Stimulated activated naive CD8-positive, alpha-beta T cell treated with anti-CD3 and anti-CD28 coated beads, Interleukin-15, Interleukin-2, amounts not matched to agents 100 U/mL and 50 U/mL, for 24 hours (primary cell): ENCODE data around the gene PROX1.

Experiments used
- ATAC-seq: fragments of 150-1000 bp; cut with Tn5 transposase; one replicate; pipeline ENCODE4 v1.10.0; 2021
- DNase-seq: peaks from one replicate; pipeline ENCODE4 v3.0.0; 2021

The PROX1 gene

DNA sequence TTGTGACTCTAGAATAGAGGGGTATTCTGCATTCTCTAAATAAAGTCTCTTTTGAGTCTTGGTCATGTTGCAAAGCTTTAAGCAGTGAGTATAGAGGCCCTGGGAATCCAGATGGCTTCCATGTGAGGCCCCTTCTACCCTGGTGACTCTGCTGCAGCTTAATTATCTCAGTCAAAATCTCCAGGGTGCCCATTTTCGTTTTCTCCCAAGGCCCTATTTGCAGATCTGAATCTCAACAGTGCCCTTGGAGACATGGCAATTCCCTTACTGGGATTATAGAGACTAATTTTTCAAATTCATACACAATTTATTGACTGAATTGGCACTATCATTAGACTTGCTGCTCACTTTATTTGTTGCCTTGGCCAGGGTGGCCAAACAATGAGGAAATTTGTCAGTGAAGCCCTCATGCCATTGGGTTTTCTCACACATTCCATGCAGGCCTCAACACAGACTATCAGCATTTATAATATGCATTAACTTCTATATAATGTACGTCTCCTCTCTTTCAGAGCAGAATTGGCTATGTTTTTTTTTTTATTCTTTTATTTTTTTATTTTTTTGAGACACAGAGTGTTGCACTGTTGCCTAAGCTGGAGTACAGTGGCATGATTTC, 35.1 kb downstream of the PROX1 start:
- DNase-seq (no peak), ATAC-seq (no peak)

DNA sequence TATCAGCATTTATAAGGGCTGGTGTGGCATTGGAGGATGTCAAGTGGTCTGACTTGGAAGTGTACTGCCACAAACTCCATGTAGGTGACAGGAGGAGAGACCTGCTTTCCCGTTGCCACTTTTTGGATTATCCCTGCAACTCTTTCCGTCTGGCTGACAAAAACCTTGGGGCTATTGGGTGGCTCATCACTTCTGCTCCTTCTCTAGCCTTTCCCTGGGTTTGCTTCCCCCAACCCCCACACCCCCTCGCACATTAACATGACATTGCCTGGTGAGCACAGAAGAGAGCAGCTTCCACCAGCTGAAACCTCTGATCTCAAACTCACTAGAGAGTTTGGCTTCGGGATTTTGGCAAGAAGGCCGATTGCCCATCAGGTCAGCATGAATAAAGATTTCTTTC, 39.2 kb downstream of the PROX1 start:
- no peak for DNase-seq

DNA sequence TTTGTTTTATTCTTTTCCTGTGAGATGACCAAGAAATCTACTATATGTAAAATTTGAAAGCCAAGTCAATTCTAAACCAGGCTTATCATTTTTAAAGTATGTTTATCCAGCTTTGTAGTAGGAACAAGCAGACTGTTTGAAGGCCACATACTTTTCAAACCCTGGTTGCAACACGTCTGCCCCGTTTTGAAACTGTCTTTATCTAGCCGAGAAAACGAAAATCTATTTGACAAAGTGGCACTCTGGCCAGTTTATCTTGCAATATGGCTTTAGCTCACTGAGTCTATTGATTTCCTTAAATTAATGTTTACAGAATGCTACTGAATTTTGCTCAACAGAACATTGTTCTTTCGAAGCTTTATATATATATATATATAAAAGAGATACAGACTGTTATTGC, 39.7 kb downstream of the PROX1 start:
- ATAC-seq, result no peak
- DNase-seq, result no peak

More for the DNA sequence above, 39.2 kb downstream of the PROX1 start:
- no peak for ATAC-seq

DNA sequence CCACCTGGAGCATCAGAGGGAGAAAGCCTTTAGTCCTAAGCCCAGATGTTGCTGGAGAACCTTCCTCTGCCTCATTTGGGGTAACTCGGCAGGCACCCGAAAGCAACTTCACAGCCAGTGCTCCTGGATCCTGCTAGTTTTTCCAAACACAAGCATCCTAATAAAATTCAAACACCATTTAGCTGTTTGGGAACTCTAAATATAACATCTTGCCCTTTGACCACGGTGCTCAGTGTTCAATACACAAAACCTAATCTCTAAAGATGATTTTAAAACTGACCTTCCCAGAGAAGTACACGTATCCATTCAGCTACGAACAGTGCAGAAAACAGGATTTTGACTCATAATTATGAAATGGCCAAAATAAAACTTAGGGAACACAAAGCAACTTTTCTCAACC, 40.3 kb downstream of the PROX1 start:
- ATAC-seq, result no peak
- DNase-seq, result no peak

DNA sequence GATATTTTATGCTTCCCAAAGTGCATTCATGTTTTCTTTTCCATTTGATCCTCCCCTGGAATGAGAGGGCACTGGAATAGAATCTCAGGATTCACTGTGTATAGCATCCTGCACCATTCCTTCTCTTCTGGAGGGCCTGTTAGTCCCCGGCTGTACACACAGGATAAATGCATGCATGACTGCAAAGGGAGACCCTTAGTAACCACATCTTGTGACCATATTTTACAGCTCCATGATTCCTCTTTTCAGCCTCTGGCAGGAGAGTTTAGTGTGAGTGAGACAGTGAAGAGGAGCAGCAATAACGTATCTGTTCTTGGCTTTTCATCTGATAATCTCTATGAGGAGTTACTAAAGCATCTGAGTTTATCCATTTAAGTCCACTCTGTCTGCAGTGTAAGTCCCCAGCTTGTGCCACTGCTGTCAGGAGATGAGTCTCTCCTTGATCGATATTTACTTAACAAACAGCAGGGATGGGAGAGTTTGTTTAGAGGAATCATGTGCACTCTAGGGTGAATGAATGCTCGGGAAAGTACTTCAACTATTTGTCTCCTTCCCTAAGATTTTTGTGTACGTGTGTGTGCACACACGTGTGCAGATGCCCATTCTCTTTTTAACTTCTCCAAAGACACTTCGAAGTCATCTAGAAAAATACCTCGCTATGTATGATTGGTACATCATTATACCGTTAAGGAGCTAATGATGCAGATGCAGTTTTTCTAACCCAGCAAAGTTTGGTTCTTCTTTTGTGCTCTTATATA, 41.1 kb downstream of the PROX1 start:
- ATAC-seq (no peak), DNase-seq (no peak)

DNA sequence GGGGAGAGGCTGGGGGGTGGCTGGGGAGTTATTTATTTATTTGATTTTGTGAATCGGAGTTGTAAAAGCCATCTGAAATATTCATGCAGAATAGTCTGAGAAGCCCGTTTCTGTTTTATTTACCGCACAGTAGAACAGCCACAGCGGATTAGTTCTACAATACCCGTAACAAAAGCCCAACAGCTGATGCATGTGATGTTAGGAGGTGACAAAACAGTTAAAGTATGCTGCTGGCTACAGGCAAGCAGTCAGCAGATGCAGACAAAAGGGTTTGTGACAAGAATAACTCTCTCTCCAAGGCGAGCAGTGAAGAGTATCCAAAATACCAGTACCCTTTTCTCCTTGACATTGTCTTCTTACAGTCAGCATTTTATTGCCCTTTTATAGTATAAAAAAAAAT, 42.0 kb downstream of the PROX1 start:
- no peak for DNase-seq
- no peak for ATAC-seq

DNA sequence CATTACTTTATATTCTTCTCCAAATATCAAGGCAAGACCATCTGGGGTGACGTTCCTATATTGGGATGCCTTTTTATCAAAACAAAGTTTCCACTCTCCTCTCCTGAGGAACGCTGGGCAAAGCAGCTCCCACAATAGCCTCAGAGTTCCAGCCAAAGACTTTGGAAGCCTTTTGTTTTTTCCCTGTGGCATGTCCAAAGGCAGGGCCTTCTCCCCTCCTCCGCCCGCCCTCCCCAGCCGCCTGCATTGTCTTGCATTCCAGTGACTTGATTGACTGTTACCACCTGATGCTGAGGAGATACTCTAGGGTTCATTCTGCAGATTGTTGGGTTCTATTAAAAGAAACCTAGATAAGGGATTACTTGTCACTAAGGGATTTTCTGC, 43.5 kb downstream of the PROX1 start:
- DNase-seq (no peak), ATAC-seq (no peak)

DNA sequence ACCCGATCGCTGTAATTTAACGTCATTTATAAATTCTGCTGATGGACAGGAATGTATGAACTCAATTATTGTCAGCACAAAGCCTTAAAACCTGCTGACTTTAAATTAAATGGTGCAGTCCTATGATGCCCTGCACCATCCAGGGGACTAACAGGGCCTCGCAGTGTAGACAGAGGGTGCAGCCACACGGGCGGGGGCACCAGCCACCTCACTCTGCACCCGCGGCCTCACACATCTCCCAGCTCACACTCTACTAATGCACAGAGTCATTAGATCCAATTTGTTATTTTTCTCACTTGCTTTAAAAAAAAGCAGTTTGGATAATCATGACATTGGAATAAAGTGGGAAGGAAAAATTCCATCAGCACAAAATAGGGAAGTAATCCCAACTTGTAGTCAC, 49.7 kb downstream of the PROX1 start:
- ATAC-seq (no peak), DNase-seq (no peak)

DNA sequence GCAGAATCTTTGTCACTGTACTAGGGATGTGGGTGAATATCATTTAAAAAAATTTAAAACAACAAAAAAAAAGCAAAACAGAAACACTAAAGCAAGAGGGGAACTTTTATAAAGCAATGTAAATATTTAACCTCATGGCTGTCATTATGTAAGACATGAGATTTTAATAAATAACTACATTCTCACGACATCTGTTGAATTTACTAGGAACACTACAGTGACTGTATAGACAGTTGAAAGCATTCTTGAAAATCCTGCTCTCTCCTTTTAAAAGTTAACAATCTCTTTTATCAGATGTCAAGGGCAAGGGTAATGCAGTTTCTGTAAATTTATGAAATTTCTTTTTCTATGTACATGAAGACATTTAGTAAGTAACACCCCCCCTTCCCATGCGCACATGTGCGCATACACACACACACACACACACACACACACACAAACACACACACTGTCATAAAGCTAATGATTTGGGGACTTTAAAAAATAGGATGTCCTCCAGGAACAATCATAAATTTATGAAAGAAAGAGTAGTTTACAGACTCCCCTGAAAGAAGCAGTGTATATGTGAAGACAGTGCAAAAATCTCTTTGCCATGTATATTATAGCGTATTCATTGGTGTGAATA, 51.7 kb downstream of the PROX1 start:
- ATAC-seq, result no peak
- no peak for DNase-seq

DNA sequence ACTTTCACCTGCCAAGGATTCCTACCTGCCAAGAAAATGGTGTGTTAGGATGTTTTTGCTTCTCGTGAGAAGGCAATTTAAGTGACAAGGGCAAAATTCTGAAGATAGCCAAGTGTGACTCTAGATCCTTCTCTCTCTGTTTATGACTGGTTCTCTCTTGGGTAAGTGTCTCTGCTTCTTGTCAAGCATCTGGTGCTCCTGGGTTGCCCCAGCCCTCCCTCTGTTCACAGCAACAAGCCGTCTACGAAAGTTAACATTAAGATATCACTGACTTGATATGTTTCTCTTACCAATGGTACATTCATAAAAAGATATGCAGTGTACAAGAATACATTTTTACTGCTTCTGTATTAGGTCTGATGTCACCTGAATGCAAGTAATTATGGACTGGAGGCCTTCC, 55.4 kb downstream of the PROX1 start:
- ATAC-seq (no peak), DNase-seq (no peak)

DNA sequence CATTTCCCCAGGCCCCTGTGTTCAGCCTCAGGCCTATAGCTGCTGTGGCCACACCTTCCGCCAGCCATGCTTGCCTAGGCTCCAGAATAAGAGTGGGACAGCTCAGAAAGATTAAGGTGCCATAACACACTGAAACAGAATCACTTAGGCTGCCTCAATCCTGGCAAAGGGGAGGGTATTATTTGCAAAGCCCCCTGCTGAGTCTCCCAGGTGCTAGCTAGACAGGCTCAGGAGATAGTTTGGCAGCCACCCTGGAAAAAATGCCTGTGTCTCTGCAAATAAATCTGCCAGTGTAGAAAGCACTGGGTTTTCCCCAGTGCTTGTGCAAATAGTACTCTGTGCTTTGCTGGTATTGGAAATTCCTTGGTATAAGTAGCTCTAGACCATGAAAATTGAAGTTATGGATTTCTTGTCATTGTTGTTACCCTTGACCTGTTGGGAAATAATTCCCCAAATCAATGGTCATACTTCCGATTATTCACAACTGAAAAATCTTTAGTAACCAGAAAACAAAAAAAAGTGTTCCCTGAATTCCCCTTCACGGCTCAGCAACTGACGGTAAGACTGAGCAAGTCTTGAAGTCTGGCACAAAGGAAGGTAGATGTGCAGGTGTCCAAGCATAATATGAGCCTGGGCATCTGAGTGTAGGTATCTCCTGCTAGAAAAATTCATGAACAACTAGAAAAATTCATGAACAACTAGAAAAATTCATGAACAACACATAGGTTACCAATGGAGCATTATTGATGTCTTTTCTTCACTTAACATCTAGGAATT, 56.9 kb downstream of the PROX1 start:
- ATAC-seq, result no peak
- DNase-seq, result no peak

DNA sequence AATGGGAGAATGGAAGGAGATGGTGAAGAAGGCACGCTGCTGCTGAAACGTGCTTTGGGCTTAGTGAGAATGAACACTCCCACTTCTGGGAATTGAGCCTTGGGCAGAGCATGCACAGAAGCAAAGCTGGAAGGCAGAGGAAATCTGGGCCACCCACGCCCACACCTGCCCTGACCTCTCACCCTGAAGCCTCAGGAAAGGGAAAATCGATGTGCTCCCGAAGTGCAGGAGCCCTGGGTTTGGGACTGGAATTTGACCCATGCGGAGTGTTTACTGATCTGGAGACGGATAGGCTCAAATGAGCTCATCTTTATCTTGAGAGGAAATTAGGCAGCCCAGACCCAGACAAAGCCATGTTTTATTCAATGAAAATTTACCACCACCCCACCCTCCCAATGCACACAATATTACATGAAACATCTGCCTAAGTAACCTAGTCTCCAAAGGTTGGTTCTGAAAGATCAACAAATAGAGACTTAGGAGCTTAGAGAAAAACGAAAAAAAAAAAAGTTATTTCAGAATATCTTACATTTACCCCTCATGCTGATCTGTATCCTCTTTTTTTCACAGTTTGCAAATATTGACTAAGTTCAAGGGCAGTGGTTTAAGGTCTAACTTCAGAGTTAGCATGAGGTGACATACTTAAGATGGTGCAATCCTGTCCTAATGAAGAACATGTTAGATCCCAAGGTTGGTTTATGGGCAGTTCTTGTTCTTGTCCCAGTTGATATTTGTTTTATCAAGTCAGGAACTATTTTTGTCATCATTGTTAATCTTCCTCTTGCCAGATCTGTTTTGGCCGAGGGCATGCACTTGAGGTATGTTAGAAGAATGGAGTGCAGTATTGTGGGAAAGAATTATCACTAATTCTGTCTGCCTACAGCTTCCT, 63.0 kb downstream of the PROX1 start:
- no peak for DNase-seq
- no peak for ATAC-seq

DNA sequence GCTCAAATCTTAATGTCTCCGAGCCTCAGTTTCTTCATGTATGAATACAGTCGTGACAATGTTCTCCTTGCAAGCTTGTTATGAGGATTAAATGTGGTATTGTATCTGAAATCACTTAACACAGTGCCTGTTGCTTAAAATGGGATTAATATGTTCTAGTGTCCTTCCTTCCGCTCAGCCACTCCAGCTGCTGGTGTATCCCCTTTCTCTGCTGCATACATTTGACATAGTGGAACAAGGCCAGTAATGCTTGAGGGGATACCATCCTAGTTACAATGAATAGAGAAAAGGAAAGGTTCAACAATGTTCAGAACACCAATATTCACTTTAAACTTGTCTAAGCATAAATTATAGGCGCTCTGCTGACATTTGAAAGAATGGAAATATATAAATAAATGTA, 64.0 kb downstream of the PROX1 start:
- DNase-seq, result no peak
- no peak for ATAC-seq

DNA sequence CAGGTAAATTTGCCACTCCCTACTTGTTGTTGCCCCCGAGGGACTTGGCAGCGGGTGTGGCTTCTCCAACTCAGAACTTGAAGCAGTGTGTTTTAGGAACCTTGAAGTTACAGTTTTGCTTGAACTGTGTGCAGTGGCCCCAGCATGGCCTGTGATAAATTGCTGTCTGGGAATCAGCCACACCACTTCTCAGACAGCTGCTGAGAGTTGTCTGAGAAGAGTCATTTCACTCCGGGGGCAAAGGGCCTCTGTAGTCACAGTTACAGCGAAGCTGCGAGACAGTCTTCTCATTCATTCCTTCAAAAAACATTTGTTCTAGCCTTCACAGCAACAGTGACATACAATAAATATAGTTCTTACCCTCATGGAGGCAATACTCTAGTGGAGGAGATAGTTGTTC, 70.3 kb downstream of the PROX1 start:
- DNase-seq (no peak), ATAC-seq (no peak)

DNA sequence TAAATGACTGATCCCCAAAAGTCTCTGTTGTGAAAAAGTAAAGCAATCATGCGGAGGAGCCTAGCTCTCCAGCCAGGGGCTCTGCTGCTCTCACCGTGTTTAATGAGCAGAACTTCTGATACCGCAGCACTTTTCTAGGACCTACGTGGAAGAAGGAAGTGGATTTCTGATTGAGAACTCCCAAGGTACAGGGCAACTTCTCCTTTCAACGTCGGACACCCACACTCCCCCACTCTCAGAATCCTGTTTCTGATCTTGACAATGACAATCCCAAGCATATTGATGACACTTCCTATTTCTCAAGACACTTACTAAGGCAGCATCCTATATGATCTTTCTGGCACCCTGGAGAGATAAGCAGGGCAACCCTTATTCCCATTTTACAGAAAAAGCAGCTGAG, 78.4 kb downstream of the PROX1 start:
- DNase-seq, result no peak

DNA sequence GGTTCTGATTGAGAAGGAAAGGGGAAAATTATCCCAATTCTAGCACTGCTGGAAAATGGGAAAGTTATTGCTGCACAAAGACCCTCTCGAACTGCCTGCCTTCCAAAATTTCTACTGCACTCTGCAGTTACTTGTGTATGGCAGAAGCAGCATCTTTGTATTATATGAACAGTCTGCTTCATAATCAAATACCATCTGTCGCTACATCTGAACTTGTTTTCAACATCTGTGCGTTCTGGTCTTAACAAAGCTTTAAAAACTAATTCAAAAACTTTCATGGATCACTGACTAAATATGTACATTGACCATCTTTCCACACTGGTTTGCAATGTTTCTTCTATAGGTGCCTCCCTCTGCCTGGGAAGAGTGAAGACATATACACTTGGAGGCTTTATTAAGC, 79.2 kb downstream of the PROX1 start:
- ATAC-seq, result no peak
- no peak for DNase-seq

More for the DNA sequence above, 78.4 kb downstream of the PROX1 start:
- ATAC-seq, result no peak

DNA sequence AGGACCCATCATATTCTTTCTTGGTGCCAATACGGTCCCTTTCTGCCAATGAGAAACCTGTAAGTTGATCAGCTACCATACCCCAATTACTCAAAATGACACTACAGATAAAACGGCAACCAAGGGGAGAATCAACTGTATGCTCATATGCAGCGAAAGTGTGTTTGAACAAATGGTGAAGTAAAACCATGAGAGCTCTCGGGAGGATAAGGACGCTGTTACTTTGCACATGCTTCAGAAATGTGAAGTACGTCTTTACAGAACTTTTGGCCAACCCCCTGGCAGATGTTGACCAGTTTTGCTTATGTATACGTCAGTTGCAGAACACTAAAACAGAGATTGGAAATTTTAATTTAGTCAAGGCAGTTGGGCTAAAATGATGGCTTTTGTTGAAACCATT, 79.6 kb downstream of the PROX1 start:
- DNase-seq, result no peak
- ATAC-seq, result no peak

DNA sequence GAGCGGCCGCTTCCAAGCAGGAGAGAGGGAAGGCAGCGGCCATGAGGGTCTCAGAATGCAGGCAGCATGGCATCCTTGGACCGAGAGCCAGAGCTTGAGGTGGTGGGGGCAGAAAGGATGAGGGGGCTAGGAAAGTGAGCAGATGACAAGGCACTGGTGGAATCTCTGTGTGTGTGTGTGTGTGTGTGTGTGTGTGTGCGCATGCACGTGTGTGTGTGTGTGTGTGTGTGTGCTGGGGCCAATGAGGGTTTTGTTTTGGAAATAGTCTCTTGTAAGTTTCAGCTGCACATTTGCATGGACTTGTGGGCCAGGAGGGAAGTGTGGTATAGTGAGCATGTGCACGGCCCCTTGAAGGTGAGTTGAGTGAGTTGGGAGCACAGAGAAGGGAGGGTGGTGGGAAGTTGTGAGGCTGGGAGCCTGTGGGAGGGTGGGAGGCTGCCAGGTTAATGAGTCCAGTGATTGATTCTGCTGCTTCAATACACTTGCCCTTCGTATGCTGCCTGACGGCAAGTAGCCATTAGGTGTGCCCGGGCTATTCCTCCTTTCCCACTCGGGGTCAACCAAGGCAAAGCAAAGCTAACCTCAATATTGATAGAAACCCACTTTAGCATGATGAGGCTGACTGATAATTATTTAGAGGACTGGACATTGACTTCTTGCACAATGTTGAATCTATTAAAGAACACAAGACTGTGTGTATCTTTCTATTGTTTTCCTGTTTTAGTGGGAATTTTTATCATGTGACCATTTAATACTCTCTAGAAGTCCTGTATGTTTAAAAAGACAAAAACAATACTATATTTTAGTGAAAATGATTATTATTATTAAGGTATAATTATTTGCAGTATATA, 80.3 kb downstream of the PROX1 start:
- DNase-seq, result no peak
- ATAC-seq, result no peak

DNA sequence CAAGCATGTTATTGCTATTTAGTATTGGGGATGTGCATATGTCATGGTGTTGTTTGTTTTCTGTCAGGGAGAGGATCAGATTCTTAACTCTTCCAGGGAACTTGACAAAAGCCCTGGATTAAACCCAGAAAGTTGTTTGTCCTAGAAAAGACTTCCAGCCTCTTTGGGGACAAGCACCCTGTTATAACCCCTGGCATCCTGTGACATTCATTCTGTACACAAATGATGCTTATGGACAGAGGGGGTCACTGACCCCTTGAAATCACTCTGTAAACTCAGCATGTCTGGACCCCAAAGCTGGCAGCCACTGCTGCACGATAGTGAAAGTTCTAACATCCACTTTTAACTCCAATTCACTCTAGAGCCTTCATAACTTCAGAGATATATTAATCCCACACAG, 81.2 kb downstream of the PROX1 start:
- DNase-seq (no peak), ATAC-seq (no peak)

DNA sequence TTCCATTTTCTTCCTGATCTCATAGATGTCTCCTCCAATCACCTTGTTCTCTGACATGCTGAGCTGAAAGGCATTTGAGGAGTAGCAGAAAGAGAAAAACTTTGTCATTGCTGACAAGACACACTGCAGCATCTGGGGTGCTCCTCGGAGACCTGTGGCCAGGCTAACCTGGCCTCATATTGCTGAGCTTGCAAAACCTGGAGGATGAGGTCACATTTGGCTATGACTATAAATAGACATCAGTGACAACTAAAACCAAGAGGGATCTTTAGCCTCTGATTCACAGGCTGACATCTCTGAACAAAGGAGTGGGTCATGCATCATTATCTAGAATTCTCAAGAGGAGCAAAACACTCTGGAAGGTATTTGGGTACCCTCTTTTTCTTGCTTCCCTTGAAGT, 83.7 kb downstream of the PROX1 start:
- DNase-seq, result no peak
- no peak for ATAC-seq
